ENCODE data around the gene TXNRD1. TPM values are rescaled to one million over a fixed set of nuclear protein-coding genes. Genes with fewer than 3 reads are reported as not detected.

Gene TXNRD1
- total RNA-seq, 1 donor from 2014 or later = 176 TPM

DNA sequence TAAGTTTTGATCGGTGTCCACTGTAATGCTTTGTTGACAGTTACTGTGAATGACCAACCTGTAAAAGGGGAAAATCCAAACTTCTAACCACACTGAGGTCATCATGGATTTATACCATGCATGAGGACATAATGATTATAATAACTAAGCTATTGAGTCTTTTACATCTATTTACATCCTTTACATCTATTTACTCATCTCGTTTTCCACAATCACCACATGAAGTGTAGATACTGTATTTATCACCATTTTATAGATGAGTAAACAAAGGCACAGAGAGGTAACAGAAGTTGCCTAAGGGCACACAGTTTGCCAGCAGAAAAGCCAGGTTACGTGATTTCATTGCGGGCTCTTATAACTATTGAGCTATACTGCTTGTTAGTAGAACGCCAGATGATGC lies 60.1 kb downstream of the TXNRD1 start:
- Histone ChIP-seq H3K27ac (ENCODE audit: low read depth, low read length) (no peak overlapping the region), H3K27me3 (ENCODE audit: insufficient read depth, low read length) (no peaks in the 10 kb centered on the region), H4K20me1 (ENCODE audit: insufficient read depth, low read length) (no peaks in the 10 kb centered on the region), H3K79me2 (ENCODE audit: insufficient read depth, low read length) (peaks cover 6% of the 10 kb centered on the region), H3K36me3 (ENCODE audit: insufficient read depth, low read length) (no peaks in the 10 kb centered on the region), H3K4me3 (ENCODE audit: insufficient read depth, low read depth, low read length) (no peak overlapping the region), H3K9me3 (ENCODE audit: insufficient read depth, low read depth, low read length) (no peaks in the 10 kb centered on the region), H3K9ac (ENCODE audit: low read length) (peak overlapping the region; percentile 6), H3K4me2 (ENCODE audit: low read length) (peak overlapping the region; percentile 57), H2AFZ (ENCODE audit: low read depth, low read length) (no peak overlapping the region), H3K4me1 (ENCODE audit: insufficient read depth, low read length) (peaks cover 24% of the 10 kb centered on the region)
- H3K4me1 Mint-ChIP-seq (ENCODE audit: low read depth, unreplicated experiment) = peaks cover 12% of the 10 kb centered on the region
- peaks cover 2% of the 10 kb centered on the region for H3K36me3 Mint-ChIP-seq (ENCODE audit: low read depth, unreplicated experiment)
- DNase-seq (ENCODE audit: low read depth) = no peak
- H3K27me3 Mint-ChIP-seq (ENCODE audit: low read depth, unreplicated experiment) = no peaks in the 10 kb centered on the region
- TF ChIP-seq EZH2 (IDR thresholded peaks at IDR 0.05; ENCODE audit: insufficient read depth, low read length) = no peak
- H3K9me3 Mint-ChIP-seq (ENCODE audit: unreplicated experiment) = peaks cover 3% of the 10 kb centered on the region
- no peak overlapping the region for H3K27ac Mint-ChIP-seq (ENCODE audit: unreplicated experiment)
- no peak for FAIRE-seq
- H3K4me3 Mint-ChIP-seq (ENCODE audit: unreplicated experiment) = no peak overlapping the region

DNA sequence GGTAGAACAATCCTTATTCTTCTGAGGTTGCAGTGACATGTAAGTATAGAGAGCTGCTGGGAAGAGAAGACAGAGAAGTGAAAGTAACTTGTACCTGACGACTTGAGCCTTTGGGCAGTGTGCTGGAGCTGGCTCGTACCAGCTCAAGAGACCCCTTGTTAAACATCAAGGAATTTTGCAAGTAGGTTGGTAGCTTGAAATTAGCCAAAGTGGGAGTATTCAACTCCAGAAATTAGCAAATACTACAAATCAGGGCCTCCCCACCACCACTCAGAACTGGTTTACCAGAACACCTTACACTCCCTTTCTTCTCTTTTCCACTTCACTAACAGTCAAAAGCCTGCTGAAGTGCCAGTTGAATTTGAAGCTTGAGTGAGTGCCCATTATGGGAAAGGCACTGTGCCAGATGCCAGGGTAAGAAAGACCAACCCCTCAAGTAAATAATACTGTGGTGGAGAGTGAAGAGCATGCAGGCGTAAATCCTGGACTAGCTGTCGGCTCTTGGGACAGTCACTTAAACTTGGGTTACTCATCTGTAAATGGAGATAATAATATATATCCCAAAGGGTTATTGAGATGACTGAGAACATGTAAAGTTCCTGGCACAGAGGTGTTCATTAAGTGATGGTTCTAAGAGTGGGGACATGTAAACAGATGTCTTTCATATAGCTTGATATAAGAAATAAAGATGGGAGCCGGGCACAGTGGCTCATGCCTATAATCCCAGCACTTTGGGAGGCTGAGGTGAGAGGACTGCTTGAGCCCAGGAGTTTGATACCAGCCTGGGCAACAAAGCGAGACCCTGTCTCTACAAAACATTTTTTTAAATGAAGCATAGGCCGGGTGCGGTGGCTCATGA lies 60.9 kb downstream of the TXNRD1 start:
- peak overlapping the region; percentile 6 for H3K9ac ChIP-seq (ENCODE audit: low read length)
- Mint-ChIP-seq H3K9me3 (ENCODE audit: unreplicated experiment) (peaks cover 3% of the 10 kb centered on the region), H3K27me3 (ENCODE audit: low read depth, unreplicated experiment) (no peaks in the 10 kb centered on the region), H3K36me3 (ENCODE audit: low read depth, unreplicated experiment) (peaks cover 1% of the 10 kb centered on the region), H3K27ac (ENCODE audit: unreplicated experiment) (peak overlapping the region; percentile 69), H3K4me3 (ENCODE audit: unreplicated experiment) (no peak overlapping the region), H3K4me1 (ENCODE audit: low read depth, unreplicated experiment) (peaks cover 16% of the 10 kb centered on the region)
- peak overlapping the region; percentile 57 for H3K4me2 ChIP-seq (ENCODE audit: low read length)
- no peaks in the 10 kb centered on the region for H4K20me1 ChIP-seq (ENCODE audit: insufficient read depth, low read length)
- peaks cover 6% of the 10 kb centered on the region for H3K79me2 ChIP-seq (ENCODE audit: insufficient read depth, low read length)
- peak overlapping the region; percentile 27 for H2AFZ ChIP-seq (ENCODE audit: low read depth, low read length)
- H3K4me3 ChIP-seq (ENCODE audit: insufficient read depth, low read depth, low read length) = no peak overlapping the region
- no peaks in the 10 kb centered on the region for H3K9me3 ChIP-seq (ENCODE audit: insufficient read depth, low read depth, low read length)
- no peaks in the 10 kb centered on the region for H3K27me3 ChIP-seq (ENCODE audit: insufficient read depth, low read length)
- no peak overlapping the region for H3K27ac ChIP-seq (ENCODE audit: low read depth, low read length)
- H3K4me1 ChIP-seq (ENCODE audit: insufficient read depth, low read length) = peaks cover 28% of the 10 kb centered on the region
- FAIRE-seq = no peak
- H3K36me3 ChIP-seq (ENCODE audit: insufficient read depth, low read length) = no peaks in the 10 kb centered on the region
- TF ChIP-seq, protein P1, sequence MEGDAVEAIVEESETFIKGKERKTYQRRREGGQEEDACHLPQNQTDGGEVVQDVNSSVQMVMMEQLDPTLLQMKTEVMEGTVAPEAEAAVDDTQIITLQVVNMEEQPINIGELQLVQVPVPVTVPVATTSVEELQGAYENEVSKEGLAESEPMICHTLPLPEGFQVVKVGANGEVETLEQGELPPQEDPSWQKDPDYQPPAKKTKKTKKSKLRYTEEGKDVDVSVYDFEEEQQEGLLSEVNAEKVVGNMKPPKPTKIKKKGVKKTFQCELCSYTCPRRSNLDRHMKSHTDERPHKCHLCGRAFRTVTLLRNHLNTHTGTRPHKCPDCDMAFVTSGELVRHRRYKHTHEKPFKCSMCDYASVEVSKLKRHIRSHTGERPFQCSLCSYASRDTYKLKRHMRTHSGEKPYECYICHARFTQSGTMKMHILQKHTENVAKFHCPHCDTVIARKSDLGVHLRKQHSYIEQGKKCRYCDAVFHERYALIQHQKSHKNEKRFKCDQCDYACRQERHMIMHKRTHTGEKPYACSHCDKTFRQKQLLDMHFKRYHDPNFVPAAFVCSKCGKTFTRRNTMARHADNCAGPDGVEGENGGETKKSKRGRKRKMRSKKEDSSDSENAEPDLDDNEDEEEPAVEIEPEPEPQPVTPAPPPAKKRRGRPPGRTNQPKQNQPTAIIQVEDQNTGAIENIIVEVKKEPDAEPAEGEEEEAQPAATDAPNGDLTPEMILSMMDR (IDR thresholded peaks at IDR 0.05; ENCODE audit: insufficient read depth, low read depth, low read length) = no peak
- TF ChIP-seq EZH2 (IDR thresholded peaks at IDR 0.05; ENCODE audit: insufficient read depth, low read length) = no peak
- DNase-seq (ENCODE audit: low read depth) = no peak

DNA sequence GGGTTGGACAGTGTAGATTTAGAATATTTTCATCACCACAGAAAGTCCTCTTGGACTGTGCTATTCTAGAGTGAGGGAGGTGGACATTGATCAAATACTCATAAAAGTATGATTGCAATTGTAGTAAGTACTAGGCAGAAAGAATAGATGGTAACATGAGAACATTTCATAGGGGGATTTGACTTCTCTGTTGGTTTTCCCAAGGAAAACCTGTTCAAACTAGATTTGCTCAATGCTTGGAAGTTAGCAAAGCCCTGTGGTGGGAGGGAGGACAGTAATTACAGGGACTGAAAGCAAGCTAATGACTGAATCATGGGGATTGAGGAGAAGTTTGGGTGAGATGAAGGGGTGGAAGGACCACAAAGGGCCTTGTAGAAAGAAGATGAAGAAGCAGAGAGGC lies 63.6 kb downstream of the TXNRD1 start:
- Histone ChIP-seq H3K9ac (ENCODE audit: low read length) (no peak overlapping the region), H3K4me1 (ENCODE audit: insufficient read depth, low read length) (peaks cover 35% of the 10 kb centered on the region), H3K27ac (ENCODE audit: low read depth, low read length) (no peak overlapping the region), H3K79me2 (ENCODE audit: insufficient read depth, low read length) (peaks cover 6% of the 10 kb centered on the region), H2AFZ (ENCODE audit: low read depth, low read length) (no peak overlapping the region), H3K4me3 (ENCODE audit: insufficient read depth, low read depth, low read length) (peak overlapping the region; percentile 13), H3K9me3 (ENCODE audit: insufficient read depth, low read depth, low read length) (no peaks in the 10 kb centered on the region), H3K36me3 (ENCODE audit: insufficient read depth, low read length) (no peaks in the 10 kb centered on the region), H3K4me2 (ENCODE audit: low read length) (peak overlapping the region; percentile 47), H4K20me1 (ENCODE audit: insufficient read depth, low read length) (no peaks in the 10 kb centered on the region), H3K27me3 (ENCODE audit: insufficient read depth, low read length) (no peaks in the 10 kb centered on the region)
- Mint-ChIP-seq H3K4me3 (ENCODE audit: unreplicated experiment) (no peak overlapping the region), H3K4me1 (ENCODE audit: low read depth, unreplicated experiment) (peaks cover 25% of the 10 kb centered on the region), H3K27me3 (ENCODE audit: low read depth, unreplicated experiment) (no peaks in the 10 kb centered on the region), H3K9me3 (ENCODE audit: unreplicated experiment) (no peaks in the 10 kb centered on the region), H3K27ac (ENCODE audit: unreplicated experiment) (no peak overlapping the region), H3K36me3 (ENCODE audit: low read depth, unreplicated experiment) (no peaks in the 10 kb centered on the region)
- TF ChIP-seq EZH2 (IDR thresholded peaks at IDR 0.05; ENCODE audit: insufficient read depth, low read length) = no peak
- DNase-seq (ENCODE audit: low read depth) (peak; percentile 14), FAIRE-seq (no peak)

Measured in astrocyte (in vitro differentiated cells and primary cell).